ENCODE results near the gene TCEAL2.

GRCh38 chrX:102115748-102116147 is 9.7 kb upstream of the TCEAL2 start:
- TF ChIP-seq CTCF (IDR thresholded peaks at IDR 0.05 in 4 of 5, conservative IDR thresholded peaks at IDR 0.05 in 1 of 5) (no peak), POLR2A (IDR thresholded peaks at IDR 0.05) (no peak)
